KG1 (cell line): ENCODE results near the gene VTCN1.

ENCODE experiments used
- DNase-seq: peaks from one replicate; lab custom pipeline; 2025; lab: John Stamatoyannopoulos, UW

Gene VTCN1

GRCh38 chr1:117209094-117209493, 1.6 kb downstream of the VTCN1 start:
- DNase-seq, result no peak

GRCh38 chr1:117208580-117208979, 2.1 kb downstream of the VTCN1 start:
- DNase-seq, result no peak

- DNase-seq, result no peak
Measured at GRCh38 chr1:117205368-117205767, 5.4 kb downstream of the VTCN1 start.

GRCh38 chr1:117201808-117202207, 8.9 kb downstream of the VTCN1 start:
- DNase-seq, result no peak

GRCh38 chr1:117198097-117198496, 12.6 kb downstream of the VTCN1 start:
- no peak for DNase-seq

- no peak for DNase-seq
Measured at GRCh38 chr1:117189726-117190125, 21.0 kb downstream of the VTCN1 start.

- DNase-seq, result no peak
Measured at GRCh38 chr1:117188816-117189437, 21.8 kb downstream of the VTCN1 start.

GRCh38 chr1:117188170-117188815, 22.4 kb downstream of the VTCN1 start:
- no peak for DNase-seq

- no peak for DNase-seq
Measured at GRCh38 chr1:117183112-117183511, 27.6 kb downstream of the VTCN1 start.

GRCh38 chr1:117182319-117182718, 28.4 kb downstream of the VTCN1 start:
- DNase-seq, result no peak

- DNase-seq, result no peak
Measured at GRCh38 chr1:117181630-117182041, 29.1 kb downstream of the VTCN1 start.

- DNase-seq, result no peak
Measured at GRCh38 chr1:117180147-117180967, 30.4 kb downstream of the VTCN1 start.

GRCh38 chr1:117179471-117179870, 31.3 kb downstream of the VTCN1 start:
- DNase-seq, result no peak

GRCh38 chr1:117178756-117179155, 32.0 kb downstream of the VTCN1 start:
- no peak for DNase-seq

- DNase-seq, result no peak
Measured at GRCh38 chr1:117177376-117177775, 33.4 kb downstream of the VTCN1 start.

- DNase-seq, result no peak
Measured at GRCh38 chr1:117176579-117176978, 34.1 kb downstream of the VTCN1 start.

GRCh38 chr1:117174851-117175250, 35.9 kb downstream of the VTCN1 start:
- DNase-seq, result no peak

GRCh38 chr1:117173691-117174090, 37.0 kb downstream of the VTCN1 start:
- DNase-seq, result no peak

GRCh38 chr1:117173006-117173405, 37.7 kb downstream of the VTCN1 start:
- DNase-seq, result no peak

GRCh38 chr1:117171900-117172511, 38.7 kb downstream of the VTCN1 start:
- DNase-seq, result no peak

GRCh38 chr1:117169871-117170596, 40.7 kb downstream of the VTCN1 start:
- DNase-seq, result no peak

- no peak for DNase-seq
Measured at GRCh38 chr1:117167402-117167801, 43.3 kb downstream of the VTCN1 start.
